NCI-H1048 (cell line): Measurements from ENCODE around the gene SH2D3C.
A peak's percentile ranks its signal among the peaks of the same experiment; 100 is the strongest.

Source experiments
- DNase-seq: peaks from one replicate; lab custom pipeline; 2025; lab: John Stamatoyannopoulos, UW

The SH2D3C gene

DNA sequence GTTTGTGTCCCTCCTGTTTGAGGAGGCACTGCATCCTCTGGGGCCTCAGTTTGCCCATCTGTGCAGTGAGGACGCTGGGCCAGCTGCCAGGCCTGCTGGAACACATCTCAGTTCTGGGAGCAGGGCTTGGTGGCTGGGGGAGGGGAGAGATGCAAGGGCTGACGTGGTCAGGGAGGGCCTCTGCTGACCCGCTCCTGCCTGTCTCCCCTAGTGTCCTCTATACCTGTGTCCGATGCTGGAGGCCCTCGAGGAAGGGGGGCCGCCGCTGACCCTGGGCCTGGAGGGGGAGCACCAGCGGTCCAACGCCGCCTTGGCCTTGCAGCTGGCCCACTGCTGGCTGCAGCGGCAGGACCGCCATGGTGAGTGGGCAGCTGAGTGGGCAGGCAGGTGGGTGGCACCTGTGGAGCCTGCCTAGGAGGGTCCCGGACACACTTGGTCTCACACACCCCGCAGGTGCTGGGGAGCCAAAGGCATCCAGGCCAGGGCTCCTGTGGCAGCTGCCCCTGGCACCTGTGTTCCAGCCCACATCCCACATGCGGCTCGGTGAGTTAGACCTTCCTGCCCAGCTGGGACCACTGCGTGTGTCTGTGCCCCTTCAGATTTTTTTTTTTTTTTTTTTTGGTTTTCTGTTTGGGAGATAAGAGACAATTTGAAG lies 30.0 kb upstream of the SH2D3C start:
- no peak for DNase-seq

- DNase-seq = no peak
Measured at GRCh38 chr9:127806871-127807270, 28.4 kb upstream of the SH2D3C start.

DNA sequence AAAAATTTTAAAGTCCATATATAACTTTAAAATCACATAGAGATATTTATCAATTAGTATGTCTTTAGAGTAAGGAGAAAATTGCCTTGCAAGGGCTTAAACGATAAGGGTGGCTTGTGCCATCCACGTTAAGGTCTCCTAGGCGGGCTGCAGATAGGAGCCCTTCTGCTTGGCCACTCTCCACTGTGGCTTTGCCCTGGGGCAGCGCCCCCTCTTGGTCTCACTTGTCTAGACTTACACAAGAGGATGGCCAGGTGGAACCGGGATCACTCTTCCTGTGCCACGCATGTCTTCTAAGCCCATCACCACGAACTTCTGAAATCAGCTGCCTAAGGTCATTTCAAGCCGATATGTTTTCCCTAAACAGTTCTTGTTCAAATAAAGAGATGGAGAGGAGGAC lies 27.2 kb upstream of the SH2D3C start:
- DNase-seq = no peak

DNA sequence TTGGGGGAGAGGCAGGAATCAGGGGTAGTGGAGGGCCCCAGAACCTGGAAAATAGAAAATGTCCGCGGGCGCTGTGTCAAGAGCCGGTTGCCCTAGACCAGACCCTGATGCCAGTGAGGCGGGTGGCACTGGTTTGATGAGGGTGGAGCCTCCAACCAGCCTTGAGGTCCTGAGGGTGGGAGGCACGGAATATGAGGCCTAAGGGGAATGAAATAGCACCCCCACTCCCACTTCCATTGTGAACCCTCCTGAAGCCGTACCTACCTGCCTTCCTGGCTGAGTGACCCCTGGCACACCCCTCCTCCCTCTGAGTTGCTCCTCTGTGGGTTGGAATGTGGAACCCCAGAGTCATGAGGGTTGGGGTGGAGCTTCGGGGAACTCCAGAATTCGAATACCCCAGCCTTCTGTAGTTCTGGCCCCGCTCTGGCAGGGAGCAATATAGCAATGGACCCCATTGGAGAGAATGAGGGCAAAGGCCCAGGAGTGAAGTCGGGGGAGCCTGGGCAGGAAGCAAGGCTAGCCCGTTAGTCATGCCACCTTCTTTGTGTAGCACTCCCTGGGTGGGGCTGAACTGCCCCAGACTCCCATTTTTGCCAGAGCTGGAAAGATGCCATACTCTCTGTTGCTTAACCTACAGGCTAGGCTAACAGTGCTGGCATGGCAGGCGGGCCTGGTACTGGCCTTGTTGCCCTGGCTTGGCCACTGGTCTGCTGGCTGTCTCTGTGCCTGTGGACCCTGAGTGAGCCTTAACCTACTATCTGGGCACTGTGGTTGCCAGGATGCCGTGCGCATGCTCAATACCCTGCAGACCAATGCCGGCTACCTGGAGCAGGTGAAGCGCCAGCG lies 25.3 kb upstream of the SH2D3C start:
- DNase-seq = no peak

- DNase-seq = peak; percentile 50
Measured at GRCh38 chr9:127802576-127803443, 24.3 kb upstream of the SH2D3C start, which contains the start of gene FPGS. Gene FPGS (plus strand): TSS chr9:127802882. CDS start chr9:127802925, 43 bp downstream.

- no peak for DNase-seq
Measured at GRCh38 chr9:127801955-127802575, 23.6 kb upstream of the SH2D3C start.

GRCh38 chr9:127796852-127797370 lies 18.4 kb upstream of the SH2D3C start:
- DNase-seq = no peak

DNA sequence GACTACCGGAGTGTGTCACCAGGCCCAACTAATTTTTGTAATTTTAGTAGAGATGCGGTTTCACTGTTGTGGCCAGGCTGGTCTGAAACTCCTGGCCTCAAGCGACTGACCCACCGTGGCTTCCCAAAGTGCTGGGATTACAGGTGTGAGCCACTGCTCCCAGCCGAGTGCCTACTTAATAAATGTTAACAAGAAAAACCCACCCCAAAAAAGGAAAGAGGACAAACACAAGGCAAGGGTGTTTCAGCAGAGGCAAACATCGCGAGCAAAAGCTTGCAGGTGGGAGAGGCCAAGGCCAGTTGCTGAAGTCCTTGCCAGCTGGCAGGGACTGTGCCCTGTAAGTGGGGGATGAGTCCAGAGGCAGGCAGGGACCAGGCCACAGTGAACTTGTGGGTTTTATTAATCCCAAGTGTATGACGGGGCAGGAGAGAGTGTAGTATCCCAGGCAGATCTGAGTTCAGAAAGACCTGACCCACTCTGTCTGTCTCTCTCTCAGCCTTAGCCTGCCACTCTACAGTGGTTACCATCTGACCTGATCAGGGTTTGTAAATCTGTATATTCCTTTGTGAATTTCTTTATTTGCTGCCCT lies 17.9 kb upstream of the SH2D3C start:
- no peak for DNase-seq

GRCh38 chr9:127794001-127794791 lies 15.7 kb upstream of the SH2D3C start:
- DNase-seq = no peak

DNA sequence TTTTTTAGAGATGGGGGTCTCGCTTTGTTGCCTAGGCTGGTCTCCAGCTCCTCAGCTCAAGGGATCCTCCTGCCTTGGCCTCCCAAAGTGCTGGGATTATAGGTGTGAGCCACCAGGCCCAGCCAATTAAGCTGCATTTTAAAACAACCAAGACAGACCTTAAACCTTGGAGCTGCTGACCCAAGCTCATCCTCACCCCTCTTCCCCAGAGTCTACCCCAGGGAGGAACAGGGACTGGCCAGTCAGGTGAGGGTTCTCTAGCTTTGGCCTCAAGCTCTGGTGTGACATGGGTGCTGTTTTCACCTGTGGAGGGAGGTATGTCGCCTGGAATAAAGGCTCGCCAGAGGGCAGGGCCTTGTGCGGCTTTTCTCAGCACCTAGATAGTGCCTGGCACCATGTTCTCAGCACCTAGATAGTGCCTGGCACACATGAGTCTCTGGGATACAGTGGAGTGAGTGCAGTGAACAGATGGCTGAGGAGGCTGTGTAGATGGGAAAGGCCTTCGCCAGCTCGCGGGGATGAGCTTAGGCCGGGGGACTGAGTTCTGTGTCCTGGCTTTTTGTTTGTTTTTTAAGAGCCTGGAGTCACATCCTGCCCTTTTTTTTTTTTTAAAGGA lies 14.7 kb upstream of the SH2D3C start:
- no peak for DNase-seq

DNA sequence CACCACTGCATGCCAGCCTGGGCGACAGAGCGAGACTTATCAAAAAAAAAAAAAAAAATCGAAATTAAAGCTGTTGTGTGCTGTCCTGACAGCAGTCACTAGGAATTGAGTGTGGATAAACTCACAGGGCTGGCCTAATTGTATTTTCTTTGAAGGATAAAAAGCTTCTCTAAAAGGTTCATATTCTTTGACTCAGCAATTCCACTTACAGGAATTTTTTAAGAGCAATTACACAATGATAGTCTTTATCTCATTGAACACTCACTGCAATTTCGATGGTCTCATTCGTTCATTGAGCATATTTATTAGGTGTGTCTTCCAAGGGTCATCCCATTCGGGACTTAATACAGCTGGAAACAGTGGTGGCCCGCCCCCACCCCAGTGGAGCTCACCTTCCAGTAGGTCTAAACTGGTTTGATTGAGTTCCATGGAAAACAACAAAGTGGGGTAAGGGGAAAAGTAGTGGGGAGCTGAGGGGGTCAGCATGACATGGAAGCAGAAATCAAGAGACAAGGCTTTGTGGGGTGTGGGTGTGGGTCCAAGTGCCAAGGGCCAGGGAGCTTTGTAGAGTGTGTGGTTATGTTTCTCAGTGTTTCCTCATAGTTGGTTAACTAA lies 14.1 kb upstream of the SH2D3C start:
- no peak for DNase-seq

DNA sequence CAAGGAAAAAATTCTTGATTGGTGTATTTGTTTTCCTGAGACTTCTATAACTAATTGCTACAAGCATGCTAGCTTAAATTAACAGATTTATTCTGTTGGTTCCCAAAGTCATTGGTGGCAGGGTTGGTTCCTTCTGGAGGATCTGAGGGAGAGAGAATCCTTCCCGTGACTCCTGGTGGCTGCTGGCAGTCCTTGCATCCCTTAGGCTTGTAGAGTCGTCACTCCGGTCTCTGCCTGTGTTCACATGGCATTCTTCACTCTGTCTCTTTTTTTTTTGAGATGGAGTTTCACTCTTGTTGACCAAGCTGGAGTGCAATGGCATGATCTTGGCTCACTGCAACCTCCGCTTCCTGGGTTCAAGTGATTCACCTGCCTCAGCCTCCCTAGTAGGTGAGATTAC lies 12.6 kb upstream of the SH2D3C start:
- no peak for DNase-seq

- DNase-seq = no peak
Measured at GRCh38 chr9:127790094-127790855, 11.8 kb upstream of the SH2D3C start.

DNA sequence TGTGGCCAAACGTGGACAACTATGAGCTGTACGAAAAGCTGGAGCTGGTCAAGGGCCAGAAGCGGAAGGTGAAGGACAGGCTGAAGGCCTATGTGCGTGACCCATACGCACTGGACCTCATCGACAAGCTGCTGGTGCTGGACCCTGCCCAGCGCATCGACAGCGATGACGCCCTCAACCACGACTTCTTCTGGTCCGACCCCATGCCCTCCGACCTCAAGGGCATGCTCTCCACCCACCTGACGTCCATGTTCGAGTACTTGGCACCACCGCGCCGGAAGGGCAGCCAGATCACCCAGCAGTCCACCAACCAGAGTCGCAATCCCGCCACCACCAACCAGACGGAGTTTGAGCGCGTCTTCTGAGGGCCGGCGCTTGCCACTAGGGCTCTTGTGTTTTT lies 10.7 kb upstream of the SH2D3C start:
- no peak for DNase-seq

DNA sequence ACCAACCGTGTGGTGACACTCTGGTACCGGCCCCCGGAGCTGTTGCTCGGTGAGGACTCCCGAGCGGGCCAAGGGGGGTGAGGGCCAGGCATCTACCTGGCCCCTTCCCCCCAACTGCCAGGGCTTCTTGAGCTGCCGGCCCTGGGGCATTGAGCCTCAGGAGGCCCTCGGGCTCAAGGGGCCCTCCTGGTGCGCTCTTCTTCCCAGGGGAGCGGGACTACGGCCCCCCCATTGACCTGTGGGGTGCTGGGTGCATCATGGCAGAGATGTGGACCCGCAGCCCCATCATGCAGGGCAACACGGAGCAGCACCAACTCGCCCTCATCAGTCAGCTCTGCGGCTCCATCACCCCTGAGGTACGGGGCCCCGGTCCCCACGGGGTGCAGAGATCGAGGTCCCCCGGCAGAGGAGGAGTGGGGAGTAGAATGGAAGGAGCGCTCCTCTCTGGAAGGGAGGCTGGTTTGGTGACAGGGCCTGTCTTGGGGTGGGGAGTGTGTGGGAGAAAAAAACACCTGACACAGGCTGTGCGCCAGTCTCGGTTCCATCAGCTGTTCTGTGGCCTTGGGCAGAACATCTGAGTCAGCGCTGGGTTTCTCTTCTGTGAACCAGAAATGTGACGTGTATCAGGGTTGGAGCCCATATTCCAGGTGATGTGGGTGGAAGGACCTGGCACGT lies 10.0 kb upstream of the SH2D3C start:
- no peak for DNase-seq

DNA sequence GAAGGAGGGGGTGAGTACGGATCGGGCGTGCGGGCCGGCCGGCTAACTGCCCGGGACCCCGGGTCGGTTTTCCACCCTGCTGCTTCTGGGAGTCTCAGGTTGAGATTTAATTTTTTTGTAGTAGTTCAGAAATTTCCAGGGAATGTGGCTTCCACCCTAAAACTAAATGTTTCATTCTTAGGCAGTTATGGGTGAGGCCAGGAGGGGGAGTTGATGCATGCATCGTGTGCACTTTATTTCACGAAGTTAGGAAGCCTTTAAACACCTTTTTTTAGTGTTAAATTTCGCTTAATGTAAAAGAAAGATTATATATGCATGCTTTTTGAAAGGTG lies 8.3 kb upstream of the SH2D3C start:
- no peak for DNase-seq

GRCh38 chr9:127785933-127786772 lies 7.7 kb upstream of the SH2D3C start, which contains the start of gene CDK9:
Gene CDK9 (plus strand): TSS chr9:127786034. CDS start chr9:127786149, 115 bp downstream.
- peak; percentile 62 for DNase-seq
